Measurements from ENCODE around the gene ZNF385C. TPM values are rescaled to one million over a fixed set of nuclear protein-coding genes. Genes with fewer than 3 reads are reported as not detected.

ZNF385C gene
- total RNA-seq, 1 experiment from 2014 or later, result 3.7 TPM

DNA sequence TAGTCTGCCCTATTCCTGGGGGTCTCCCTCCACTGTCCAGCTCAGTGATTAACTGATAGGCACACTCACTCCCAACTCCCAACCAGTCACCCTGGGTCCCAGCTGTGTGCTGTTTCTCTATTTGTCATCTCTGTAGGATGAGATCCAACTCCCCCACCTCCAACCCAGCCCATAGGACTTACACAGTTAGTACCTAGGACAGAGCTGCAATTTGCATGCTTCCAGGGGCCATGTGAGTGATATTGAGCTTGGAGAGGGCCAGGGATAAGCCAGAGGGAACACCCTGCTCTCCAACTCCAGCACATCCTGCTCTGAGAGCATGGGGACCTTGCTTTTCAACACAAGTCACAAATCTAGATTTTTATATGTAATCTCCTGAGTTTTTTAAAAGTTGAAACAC lies 56.7 kb downstream of the ZNF385C start:
- Mint-ChIP-seq H3K27me3 (ENCODE audit: low read depth) (no peaks in the 10 kb centered on the region), H3K36me3 (no peaks in the 10 kb centered on the region), H3K27ac (no peak overlapping the region), H3K4me3 (no peak overlapping the region), H3K9me3 (no peaks in the 10 kb centered on the region), H3K4me1 (peaks cover 7% of the 10 kb centered on the region)
- DNase-seq (ENCODE audit: low spot score), result no peak
- ChIA-PET POLR2A (no interaction called here), CTCF (interaction anchor here (0.7 to 5.0 kb wide), 9 partner anchors 8 to 77 kb away, joined by 3 to 34 read pairs (median 4); partner anchors contain the start of gene NKIRAS2)
- TF ChIP-seq RELA (CRISPR knock-in tag; IDR thresholded peaks at IDR 0.05; ENCODE audit: borderline replicate concordance) (no peak), TEAD4 (CRISPR knock-in tag; IDR thresholded peaks at IDR 0.05) (no peak), GABPB1 (CRISPR knock-in tag; IDR thresholded peaks at IDR 0.05) (no peak), JAZF1 (CRISPR knock-in tag; IDR thresholded peaks at IDR 0.05) (no peak), ZNF317 (CRISPR knock-in tag; IDR thresholded peaks at IDR 0.05; ENCODE audit: borderline replicate concordance, low read depth) (no peak), OVOL2 (CRISPR knock-in tag; IDR thresholded peaks at IDR 0.05; ENCODE audit: borderline replicate concordance) (no peak), HMGA2 (CRISPR knock-in tag; IDR thresholded peaks at IDR 0.05) (no peak), NR2C2 (CRISPR knock-in tag; IDR thresholded peaks at IDR 0.05) (no peak), PRRX2 (CRISPR knock-in tag; IDR thresholded peaks at IDR 0.05) (no peak), IRF2 (CRISPR knock-in tag; IDR thresholded peaks at IDR 0.05; ENCODE audit: borderline replicate concordance, low read depth) (no peak), NR3C1 (CRISPR knock-in tag; conservative IDR thresholded peaks at IDR 0.05; ENCODE audit: low read depth) (no peak), TP53 (CRISPR knock-in tag; IDR thresholded peaks at IDR 0.05) (no peak), JUN (CRISPR knock-in tag; IDR thresholded peaks at IDR 0.05) (no peak), NFYB (CRISPR knock-in tag; conservative IDR thresholded peaks at IDR 0.05; ENCODE audit: low read depth) (no peak)
- TF ChIP-seq, protein P1, sequence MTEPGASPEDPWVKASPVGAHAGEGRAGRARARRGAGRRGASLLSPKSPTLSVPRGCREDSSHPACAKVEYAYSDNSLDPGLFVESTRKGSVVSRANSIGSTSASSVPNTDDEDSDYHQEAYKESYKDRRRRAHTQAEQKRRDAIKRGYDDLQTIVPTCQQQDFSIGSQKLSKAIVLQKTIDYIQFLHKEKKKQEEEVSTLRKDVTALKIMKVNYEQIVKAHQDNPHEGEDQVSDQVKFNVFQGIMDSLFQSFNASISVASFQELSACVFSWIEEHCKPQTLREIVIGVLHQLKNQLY (CRISPR knock-in tag; IDR thresholded peaks at IDR 0.05), result no peak
- TF ChIP-seq, protein P2, sequence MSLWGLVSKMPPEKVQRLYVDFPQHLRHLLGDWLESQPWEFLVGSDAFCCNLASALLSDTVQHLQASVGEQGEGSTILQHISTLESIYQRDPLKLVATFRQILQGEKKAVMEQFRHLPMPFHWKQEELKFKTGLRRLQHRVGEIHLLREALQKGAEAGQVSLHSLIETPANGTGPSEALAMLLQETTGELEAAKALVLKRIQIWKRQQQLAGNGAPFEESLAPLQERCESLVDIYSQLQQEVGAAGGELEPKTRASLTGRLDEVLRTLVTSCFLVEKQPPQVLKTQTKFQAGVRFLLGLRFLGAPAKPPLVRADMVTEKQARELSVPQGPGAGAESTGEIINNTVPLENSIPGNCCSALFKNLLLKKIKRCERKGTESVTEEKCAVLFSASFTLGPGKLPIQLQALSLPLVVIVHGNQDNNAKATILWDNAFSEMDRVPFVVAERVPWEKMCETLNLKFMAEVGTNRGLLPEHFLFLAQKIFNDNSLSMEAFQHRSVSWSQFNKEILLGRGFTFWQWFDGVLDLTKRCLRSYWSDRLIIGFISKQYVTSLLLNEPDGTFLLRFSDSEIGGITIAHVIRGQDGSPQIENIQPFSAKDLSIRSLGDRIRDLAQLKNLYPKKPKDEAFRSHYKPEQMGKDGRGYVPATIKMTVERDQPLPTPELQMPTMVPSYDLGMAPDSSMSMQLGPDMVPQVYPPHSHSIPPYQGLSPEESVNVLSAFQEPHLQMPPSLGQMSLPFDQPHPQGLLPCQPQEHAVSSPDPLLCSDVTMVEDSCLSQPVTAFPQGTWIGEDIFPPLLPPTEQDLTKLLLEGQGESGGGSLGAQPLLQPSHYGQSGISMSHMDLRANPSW (CRISPR knock-in tag; conservative IDR thresholded peaks at IDR 0.05; ENCODE audit: low read depth), result no peak
- TF ChIP-seq, protein P3, sequence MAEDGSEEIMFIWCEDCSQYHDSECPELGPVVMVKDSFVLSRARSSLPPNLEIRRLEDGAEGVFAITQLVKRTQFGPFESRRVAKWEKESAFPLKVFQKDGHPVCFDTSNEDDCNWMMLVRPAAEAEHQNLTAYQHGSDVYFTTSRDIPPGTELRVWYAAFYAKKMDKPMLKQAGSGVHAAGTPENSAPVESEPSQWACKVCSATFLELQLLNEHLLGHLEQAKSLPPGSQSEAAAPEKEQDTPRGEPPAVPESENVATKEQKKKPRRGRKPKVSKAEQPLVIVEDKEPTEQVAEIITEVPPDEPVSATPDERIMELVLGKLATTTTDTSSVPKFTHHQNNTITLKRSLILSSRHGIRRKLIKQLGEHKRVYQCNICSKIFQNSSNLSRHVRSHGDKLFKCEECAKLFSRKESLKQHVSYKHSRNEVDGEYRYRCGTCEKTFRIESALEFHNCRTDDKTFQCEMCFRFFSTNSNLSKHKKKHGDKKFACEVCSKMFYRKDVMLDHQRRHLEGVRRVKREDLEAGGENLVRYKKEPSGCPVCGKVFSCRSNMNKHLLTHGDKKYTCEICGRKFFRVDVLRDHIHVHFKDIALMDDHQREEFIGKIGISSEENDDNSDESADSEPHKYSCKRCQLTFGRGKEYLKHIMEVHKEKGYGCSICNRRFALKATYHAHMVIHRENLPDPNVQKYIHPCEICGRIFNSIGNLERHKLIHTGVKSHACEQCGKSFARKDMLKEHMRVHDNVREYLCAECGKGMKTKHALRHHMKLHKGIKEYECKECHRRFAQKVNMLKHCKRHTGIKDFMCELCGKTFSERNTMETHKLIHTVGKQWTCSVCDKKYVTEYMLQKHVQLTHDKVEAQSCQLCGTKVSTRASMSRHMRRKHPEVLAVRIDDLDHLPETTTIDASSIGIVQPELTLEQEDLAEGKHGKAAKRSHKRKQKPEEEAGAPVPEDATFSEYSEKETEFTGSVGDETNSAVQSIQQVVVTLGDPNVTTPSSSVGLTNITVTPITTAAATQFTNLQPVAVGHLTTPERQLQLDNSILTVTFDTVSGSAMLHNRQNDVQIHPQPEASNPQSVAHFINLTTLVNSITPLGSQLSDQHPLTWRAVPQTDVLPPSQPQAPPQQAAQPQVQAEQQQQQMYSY (CRISPR knock-in tag; IDR thresholded peaks at IDR 0.05), result no peak
- no peak for ATAC-seq

DNA sequence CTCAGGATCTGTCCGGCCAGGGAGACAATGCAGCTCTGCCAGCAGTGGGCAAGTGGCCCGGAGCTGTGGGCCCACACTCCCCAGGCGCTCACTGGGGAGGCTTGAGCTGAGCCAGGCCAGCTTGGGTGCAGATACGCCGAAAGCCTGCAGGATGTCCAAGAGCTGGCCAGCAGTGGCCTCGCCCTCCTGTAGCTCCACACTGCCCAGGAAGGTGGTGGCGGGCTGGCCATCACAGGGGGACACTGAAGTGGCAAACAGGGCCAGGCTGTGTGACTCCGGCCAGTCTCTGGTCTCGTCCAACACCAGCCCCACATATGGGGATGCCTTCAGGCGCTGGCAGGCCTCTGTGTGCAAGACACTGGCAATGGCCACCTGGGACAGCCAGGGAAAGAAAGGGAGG lies 57.5 kb downstream of the ZNF385C start:
- Mint-ChIP-seq H3K4me1 (peaks cover 7% of the 10 kb centered on the region), H3K4me3 (no peak overlapping the region), H3K9me3 (no peaks in the 10 kb centered on the region), H3K27ac (no peak overlapping the region), H3K36me3 (no peaks in the 10 kb centered on the region), H3K27me3 (ENCODE audit: low read depth) (no peaks in the 10 kb centered on the region)
- POLR2A ChIA-PET, result interaction anchor here (1.4 kb wide), 1 partner anchor 9 kb away, joined by 6 read pairs; no protein-coding TSS in a partner anchor
- ATAC-seq (no peak), DNase-seq (ENCODE audit: low spot score) (no peak)
- TF ChIP-seq ETV6 (CRISPR knock-in tag; IDR thresholded peaks at IDR 0.05), result no peak
- CTCF ChIA-PET, result interaction anchor here (0.8 to 5.0 kb wide), 9 partner anchors 8 to 79 kb away, joined by 4 to 34 read pairs (median 5); partner anchors contain the start of gene NKIRAS2
